DND-41 (cell line): ENCODE results near the gene MVD.

Experiments
- ATAC-seq: fragments of 200-7000 bp; cut with Tn5 transposase; 3 replicates; pipeline ENCODE4 v1.9.1; 2021; ENCODE audit warnings: low read depth; ENCODE audit not compliant: insufficient read depth
- DNase-seq: peaks from one replicate; pipeline ENCODE4 v3.0.0-alpha.2; 2020
- H2AFZ ChIP-seq: 2 replicates; pipeline ENCODE4 v1.6.0; 2012; ENCODE audit warnings: low read depth, low read length
- H3K27ac ChIP-seq: 2 replicates; pipeline ENCODE4 v1.5.1; 2012; ENCODE audit warnings: low read length, inconsistent platforms
- H3K27me3 ChIP-seq: fragments of 200-600 bp; sonication (generic); 2 replicates; pipeline ENCODE4 v1.6.0; 2012; ENCODE audit warnings: low read length, mild to moderate bottlenecking, inconsistent platforms; ENCODE audit not compliant: insufficient read depth, poor library complexity
- H3K36me3 ChIP-seq: 2 replicates; pipeline ENCODE4 v1.5.1; 2012; ENCODE audit warnings: low read length, inconsistent platforms; ENCODE audit not compliant: insufficient read depth
- H3K4me1 ChIP-seq: 2 replicates; pipeline ENCODE4 v1.5.1; 2012; ENCODE audit warnings: mild to moderate bottlenecking, low read length; ENCODE audit not compliant: insufficient read depth
- H3K4me2 ChIP-seq: 2 replicates; pipeline ENCODE4 v1.6.0; 2012; ENCODE audit warnings: mild to moderate bottlenecking, moderate library complexity, low read length, inconsistent platforms; ENCODE audit not compliant: insufficient read depth
- H3K4me3 ChIP-seq, 2 experiments: fragments of 200-600 bp in 1 of 2; shearing (Covaris generic) in 1 of 2; 2 replicates each; pipeline ENCODE4 v1.5.1; 2012 to 2016; ENCODE audit warnings: inconsistent platforms in 2 of 2, low read length in 2 of 2, mild to moderate bottlenecking in 2 of 2, low read depth in 1 of 2, moderate library complexity in 1 of 2
- H3K79me2 ChIP-seq: 2 replicates; pipeline ENCODE4 v1.6.0; 2012; ENCODE audit warnings: low read length, inconsistent platforms; ENCODE audit not compliant: insufficient read depth
- H3K9ac ChIP-seq: 2 replicates; pipeline ENCODE4 v1.6.0; 2012; ENCODE audit warnings: low read depth, mild to moderate bottlenecking, inconsistent platforms, low read length, moderate library complexity
- H3K9me3 ChIP-seq: 2 replicates; pipeline ENCODE4 v1.5.1; 2012; ENCODE audit warnings: low read length, moderate library complexity, mild to moderate bottlenecking, inconsistent platforms; ENCODE audit not compliant: insufficient read depth, severe bottlenecking
- H4K20me1 ChIP-seq: 2 replicates; pipeline ENCODE4 v1.6.0; 2012; ENCODE audit warnings: low read length; ENCODE audit not compliant: insufficient read depth
- CTCF ChIP-seq: IDR thresholded peaks from 2 replicates; pipeline ENCODE4 v1.5.1; 2012; ENCODE audit warnings: borderline replicate concordance, low read length, moderate library complexity, mild to moderate bottlenecking; ENCODE audit not compliant: poor library complexity, severe bottlenecking; ENCODE audit errors: extremely low read depth
- EZH2 ChIP-seq: IDR thresholded peaks from 3 replicates; pipeline ENCODE4 v1.6.1; 2012; ENCODE audit warnings: borderline replicate concordance, low read depth, mild to moderate bottlenecking, moderate library complexity, low read length, inconsistent platforms; ENCODE audit not compliant: severe bottlenecking

The MVD gene

GRCh38 chr16:88634994-88635670, 27.8 kb downstream of the MVD start:
- Histone ChIP-seq H3K4me3 (no peak overlapping the region), H2AFZ (no peak overlapping the region), H3K27ac (no peak overlapping the region), H3K4me2 (no peak overlapping the region), H3K4me1 (no peaks in the 10 kb centered on the region), H3K9ac (no peak overlapping the region), H3K9me3 (no peaks in the 10 kb centered on the region), H3K79me2 (no peaks in the 10 kb centered on the region), H3K36me3 (peaks cover 30% of the 10 kb centered on the region), H4K20me1 (peaks cover 18% of the 10 kb centered on the region), H3K27me3 (no peaks in the 10 kb centered on the region)
- TF ChIP-seq EZH2, result no peak
- TF ChIP-seq CTCF, result no peak
- DNase-seq, result no peak
- ATAC-seq, result no peak

- H4K20me1 ChIP-seq, result peaks cover 17% of the 10 kb centered on the region
- H3K27me3 ChIP-seq, result no peaks in the 10 kb centered on the region
- no peak for ATAC-seq
- no peak overlapping the region for H3K27ac ChIP-seq
- H3K4me3 ChIP-seq, result no peak overlapping the region
- no peak overlapping the region for H3K9ac ChIP-seq
- H3K9me3 ChIP-seq, result no peaks in the 10 kb centered on the region
- no peaks in the 10 kb centered on the region for H3K79me2 ChIP-seq
- H2AFZ ChIP-seq, result no peak overlapping the region
- DNase-seq, result no peak
- no peaks in the 10 kb centered on the region for H3K4me1 ChIP-seq
- no peak overlapping the region for H3K4me2 ChIP-seq
- TF ChIP-seq CTCF (no peak), EZH2 (no peak)
- peaks cover 38% of the 10 kb centered on the region for H3K36me3 ChIP-seq
These were observed 28.5 kb downstream of the MVD start for GRCh38 chr16:88634141-88634993.

GRCh38 chr16:88633684-88634140, 29.2 kb downstream of the MVD start:
- Histone ChIP-seq H2AFZ (no peak overlapping the region), H3K27ac (no peak overlapping the region), H3K4me3 (no peak overlapping the region), H3K79me2 (no peaks in the 10 kb centered on the region), H3K4me1 (no peaks in the 10 kb centered on the region), H4K20me1 (peaks cover 17% of the 10 kb centered on the region), H3K9ac (no peak overlapping the region), H3K4me2 (no peak overlapping the region), H3K36me3 (peaks cover 42% of the 10 kb centered on the region), H3K9me3 (no peaks in the 10 kb centered on the region), H3K27me3 (no peaks in the 10 kb centered on the region)
- DNase-seq (no peak), ATAC-seq (no peak; the same call in 2 of the 3 replicates)
- TF ChIP-seq CTCF, result no peak
- no peak for TF ChIP-seq EZH2
